ENCODE results near the gene MEOX2. TPM values are rescaled to one million over a fixed set of nuclear protein-coding genes. Genes with fewer than 3 reads are reported as not detected.

Gene MEOX2
- polyA plus RNA-seq, 1 donor from 2014 or later: not detected

GRCh38 chr7:15681186-15681585 lies 5.3 kb downstream of the MEOX2 start:
- no peak overlapping the region for H3K27ac ChIP-seq (ENCODE audit: low read length)

DNA sequence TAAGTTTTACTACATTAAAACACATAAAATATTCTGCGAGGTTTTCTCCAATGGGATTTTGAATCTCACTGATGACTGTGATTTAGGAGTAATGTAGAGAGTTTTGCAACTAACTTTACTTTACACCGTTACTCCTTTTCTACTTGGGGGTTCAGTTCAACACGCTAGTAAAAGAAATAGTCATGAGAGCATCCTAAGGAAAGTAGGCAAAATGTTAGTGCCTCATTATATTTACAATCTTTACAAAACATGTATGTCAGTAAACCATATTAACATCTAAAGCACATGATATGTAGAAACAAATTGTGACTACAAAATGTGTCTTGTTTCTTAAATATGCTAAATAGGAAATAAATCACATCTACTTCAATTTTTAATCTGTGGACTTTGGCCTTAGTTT lies 6.0 kb downstream of the MEOX2 start:
- H3K79me2 ChIP-seq (replicated peaks; ENCODE audit: insufficient read depth, low read length): no peaks in the 10 kb centered on the region
- H2AFZ ChIP-seq (ENCODE audit: low read depth, low read length): no peak overlapping the region

More at GRCh38 chr7:15681186-15681585, 5.3 kb downstream of the MEOX2 start:
- Histone ChIP-seq H2AFZ (ENCODE audit: low read depth, low read length) (no peak overlapping the region), H3K9me3 (ENCODE audit: low read length) (no peaks in the 10 kb centered on the region), H3K4me3 (ENCODE audit: low read length) (no peak overlapping the region), H4K20me1 (ENCODE audit: insufficient read depth) (no peaks in the 10 kb centered on the region), H3K4me2 (ENCODE audit: low read length) (no peak overlapping the region), H3K9me2 (ENCODE audit: insufficient read depth, low read length) (no peaks in the 10 kb centered on the region), H3K36me3 (ENCODE audit: insufficient read depth, low read length) (no peaks in the 10 kb centered on the region), H3K27me3 (ENCODE audit: insufficient read depth, low read depth, low read length) (peaks cover 26% of the 10 kb centered on the region), H3F3A (ENCODE audit: insufficient read depth, low read length, poor library complexity, severe bottlenecking) (no peaks in the 10 kb centered on the region), H3K9ac (ENCODE audit: low read length) (no peak overlapping the region), H3K79me2 (replicated peaks; ENCODE audit: insufficient read depth, low read length) (no peaks in the 10 kb centered on the region)
- TF ChIP-seq SMC3 (conservative IDR thresholded peaks at IDR 0.05; ENCODE audit: poor library complexity): no peak
- TF ChIP-seq TAF1 (IDR thresholded peaks at IDR 0.05; ENCODE audit: low read depth): no peak
- no peak for TF ChIP-seq REST (IDR thresholded peaks at IDR 0.05; ENCODE audit: borderline replicate concordance)
- TF ChIP-seq MXI1 (conservative IDR thresholded peaks at IDR 0.05; ENCODE audit: poor library complexity, severe bottlenecking): no peak
- TF ChIP-seq, protein P1, sequence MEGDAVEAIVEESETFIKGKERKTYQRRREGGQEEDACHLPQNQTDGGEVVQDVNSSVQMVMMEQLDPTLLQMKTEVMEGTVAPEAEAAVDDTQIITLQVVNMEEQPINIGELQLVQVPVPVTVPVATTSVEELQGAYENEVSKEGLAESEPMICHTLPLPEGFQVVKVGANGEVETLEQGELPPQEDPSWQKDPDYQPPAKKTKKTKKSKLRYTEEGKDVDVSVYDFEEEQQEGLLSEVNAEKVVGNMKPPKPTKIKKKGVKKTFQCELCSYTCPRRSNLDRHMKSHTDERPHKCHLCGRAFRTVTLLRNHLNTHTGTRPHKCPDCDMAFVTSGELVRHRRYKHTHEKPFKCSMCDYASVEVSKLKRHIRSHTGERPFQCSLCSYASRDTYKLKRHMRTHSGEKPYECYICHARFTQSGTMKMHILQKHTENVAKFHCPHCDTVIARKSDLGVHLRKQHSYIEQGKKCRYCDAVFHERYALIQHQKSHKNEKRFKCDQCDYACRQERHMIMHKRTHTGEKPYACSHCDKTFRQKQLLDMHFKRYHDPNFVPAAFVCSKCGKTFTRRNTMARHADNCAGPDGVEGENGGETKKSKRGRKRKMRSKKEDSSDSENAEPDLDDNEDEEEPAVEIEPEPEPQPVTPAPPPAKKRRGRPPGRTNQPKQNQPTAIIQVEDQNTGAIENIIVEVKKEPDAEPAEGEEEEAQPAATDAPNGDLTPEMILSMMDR (IDR thresholded peaks at IDR 0.05; ENCODE audit: poor library complexity, severe bottlenecking): no peak
- TF ChIP-seq EP300 (conservative IDR thresholded peaks at IDR 0.05; ENCODE audit: poor library complexity, severe bottlenecking): no peak
- TF ChIP-seq POLR2AphosphoS5 (IDR thresholded peaks at IDR 0.05): no peak
- no peak for TF ChIP-seq EZH2 (IDR thresholded peaks at IDR 0.05; ENCODE audit: borderline replicate concordance, insufficient read depth, low read length, poor library complexity, severe bottlenecking)
- TF ChIP-seq RAD21 (conservative IDR thresholded peaks at IDR 0.05): no peak

More for the DNA sequence above, 6.0 kb downstream of the MEOX2 start:
- Histone ChIP-seq H3K27ac (ENCODE audit: low read length) (no peak overlapping the region), H3K9ac (ENCODE audit: low read length) (no peak overlapping the region), H3K9me2 (ENCODE audit: insufficient read depth, low read length) (no peaks in the 10 kb centered on the region), H3K27me3 (ENCODE audit: insufficient read depth, low read depth, low read length) (peaks cover 19% of the 10 kb centered on the region), H3K9me3 (ENCODE audit: low read length) (no peaks in the 10 kb centered on the region), H3K4me2 (ENCODE audit: low read length) (no peak overlapping the region), H4K20me1 (ENCODE audit: insufficient read depth) (no peaks in the 10 kb centered on the region), H3K4me3 (ENCODE audit: low read length) (no peak overlapping the region), H3F3A (ENCODE audit: insufficient read depth, low read length, poor library complexity, severe bottlenecking) (no peaks in the 10 kb centered on the region), H3K36me3 (ENCODE audit: insufficient read depth, low read length) (no peaks in the 10 kb centered on the region)
- TF ChIP-seq RAD21 (conservative IDR thresholded peaks at IDR 0.05): no peak
- no peak for TF ChIP-seq TAF1 (IDR thresholded peaks at IDR 0.05; ENCODE audit: low read depth)
- TF ChIP-seq MXI1 (conservative IDR thresholded peaks at IDR 0.05; ENCODE audit: poor library complexity, severe bottlenecking): no peak

Data from neural cell (in vitro differentiated cells).